Peyer's patch (tissue), 4 donors: Measurements from ENCODE around the gene TTBK2.

Experiments
- CTCF ChIP-seq, 6 experiments: fragments of 450-650 bp in 4 of 6; fragments of 200-600 bp in 2 of 6; sonication (generic) in 1 of 6; IDR thresholded peaks; one replicate each; pipeline ENCODE4 v1.5.1; 2017 to 2019; ENCODE audit warnings: antibody characterized with exemption in 6 of 6, mild to moderate bottlenecking in 3 of 6, moderate library complexity in 1 of 6
- POLR2A ChIP-seq, 2 donors: fragments of 450-650 bp; IDR thresholded peaks; one replicate each; pipeline ENCODE4 v1.5.1; 2017; ENCODE audit warnings: antibody characterized with exemption in 2 of 2, mild to moderate bottlenecking in 2 of 2, moderate library complexity in 2 of 2

GRCh38 chr15:42920519-42921341 lies at the start of gene TTBK2:
- TF ChIP-seq POLR2A (IDR thresholded peaks at IDR 0.05) (peak; percentile 43 to 65), CTCF (IDR thresholded peaks at IDR 0.05) (peak in 5 of 6 experiments; percentile 24 to 46 (median 35))
